Left ventricle myocardium superior (tissue), 1 donor: ENCODE measurements around the gene ARHGEF11. TPM values are rescaled to one million over a fixed set of nuclear protein-coding genes. Genes with fewer than 3 reads are reported as not detected.
A peak's percentile ranks its signal among the peaks of the same experiment; 100 is the strongest.

Source experiments
- ATAC-seq: fragments of 200-7000 bp; cut with Tn5 transposase; one replicate; pipeline ENCODE4 v1.9.1; 2020; ENCODE audit warnings: mild to moderate bottlenecking, moderate library complexity
- DNase-seq: peaks from one replicate; pipeline ENCODE4 v3.0.0-alpha.2; 2020
- intact Hi-C: fragments of 100-400 bp; cut with micrococcal nuclease; formaldehyde crosslinking; loops from one replicate; pipeline ENCODE4 v1.11.0; 2022
- total RNA-seq: library from RNA; stranded (reverse); fragmentation: NEBNext Ultra II Directional; extraction: Animal tissue kit (Norgen Biotek cat#: 25700); gene quantifications from one replicate; pipeline ENCODE4 v1.2.1, GENCODE V29; 2021
- donor health status: DM: no; HTN: yes; CAD: no; lungs with severe emphysema.

ARHGEF11 gene
- total RNA-seq, 1 donor from 2014 or later, result 28.8 TPM

DNA sequence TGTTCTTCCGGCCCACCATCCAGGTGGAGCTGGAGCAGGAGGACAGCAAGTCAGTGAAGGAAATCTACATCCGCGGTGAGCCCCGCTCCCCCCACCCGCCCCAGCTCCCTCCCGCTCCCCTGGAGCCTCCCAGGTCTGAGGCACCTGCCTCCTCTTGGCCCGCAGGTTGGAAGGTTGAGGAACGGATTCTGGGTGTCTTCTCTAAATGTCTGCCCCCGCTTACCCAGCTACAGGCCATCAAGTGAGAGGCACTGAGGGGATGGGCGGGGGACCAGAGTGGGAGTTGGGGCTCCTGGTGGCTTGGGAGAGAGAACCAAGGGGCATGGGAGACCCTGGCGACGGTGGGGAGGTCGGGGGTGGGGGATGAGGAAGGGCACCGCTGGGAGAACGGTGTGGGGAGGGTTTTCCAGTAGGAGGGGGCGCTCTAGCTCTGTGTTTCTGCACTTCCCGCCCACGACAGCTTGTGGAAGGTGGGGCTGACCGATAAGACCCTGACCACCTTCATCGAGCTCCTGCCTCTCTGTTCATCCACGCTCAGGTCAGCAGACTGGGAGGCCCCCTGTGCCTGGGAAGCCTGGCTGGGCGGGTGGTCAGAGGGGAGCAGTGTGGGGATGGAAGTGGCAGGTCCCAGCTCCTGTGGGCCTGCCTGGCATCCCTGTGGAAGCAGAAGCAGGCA lies 120.9 kb downstream of the ARHGEF11 start:
- intact Hi-C loops, result no loop called here
- no peak for ATAC-seq
- no peak for DNase-seq

DNA sequence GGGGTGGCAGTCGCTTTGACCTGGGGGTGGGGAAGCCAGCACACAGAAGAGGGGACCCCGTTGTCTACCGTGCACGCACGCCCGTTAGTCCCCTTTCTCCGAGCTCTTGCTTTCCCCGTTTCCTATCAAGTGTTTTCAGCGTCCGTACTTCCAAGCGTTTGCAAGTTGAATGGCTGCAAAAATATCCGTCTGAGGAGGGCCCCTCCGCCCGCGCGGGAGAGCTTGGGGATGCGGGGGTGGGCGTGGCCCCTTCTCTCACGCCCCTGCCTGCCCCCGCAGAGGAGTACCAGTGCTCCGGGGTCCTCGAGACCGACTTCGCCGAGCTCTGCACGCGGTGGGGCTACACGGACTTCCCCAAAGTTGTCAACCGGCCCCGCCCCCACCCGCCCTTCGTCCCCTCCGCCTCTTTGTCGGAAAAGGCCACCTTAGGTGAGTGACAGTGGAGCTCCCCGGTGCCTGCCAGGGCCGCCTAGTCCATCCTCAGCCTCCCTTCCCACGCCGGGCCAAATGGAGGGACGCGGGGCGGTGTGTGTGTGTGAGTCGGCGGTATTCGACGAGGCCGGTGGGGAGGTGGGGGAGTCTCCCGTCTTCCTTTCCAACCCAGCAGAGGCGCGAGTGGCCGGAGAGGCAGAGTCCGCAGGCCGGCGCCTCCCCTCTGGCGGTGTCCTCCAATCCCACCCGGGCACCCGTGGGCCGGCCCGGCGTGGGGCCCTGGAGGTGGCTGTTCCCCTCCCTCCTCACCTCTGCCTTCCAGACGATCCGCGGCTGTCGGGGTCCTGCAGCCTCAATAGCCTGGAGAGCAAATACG lies 121.7 kb downstream of the ARHGEF11 start:
- no peak for DNase-seq
- no peak for ATAC-seq
- intact Hi-C loops, result no loop called here

DNA sequence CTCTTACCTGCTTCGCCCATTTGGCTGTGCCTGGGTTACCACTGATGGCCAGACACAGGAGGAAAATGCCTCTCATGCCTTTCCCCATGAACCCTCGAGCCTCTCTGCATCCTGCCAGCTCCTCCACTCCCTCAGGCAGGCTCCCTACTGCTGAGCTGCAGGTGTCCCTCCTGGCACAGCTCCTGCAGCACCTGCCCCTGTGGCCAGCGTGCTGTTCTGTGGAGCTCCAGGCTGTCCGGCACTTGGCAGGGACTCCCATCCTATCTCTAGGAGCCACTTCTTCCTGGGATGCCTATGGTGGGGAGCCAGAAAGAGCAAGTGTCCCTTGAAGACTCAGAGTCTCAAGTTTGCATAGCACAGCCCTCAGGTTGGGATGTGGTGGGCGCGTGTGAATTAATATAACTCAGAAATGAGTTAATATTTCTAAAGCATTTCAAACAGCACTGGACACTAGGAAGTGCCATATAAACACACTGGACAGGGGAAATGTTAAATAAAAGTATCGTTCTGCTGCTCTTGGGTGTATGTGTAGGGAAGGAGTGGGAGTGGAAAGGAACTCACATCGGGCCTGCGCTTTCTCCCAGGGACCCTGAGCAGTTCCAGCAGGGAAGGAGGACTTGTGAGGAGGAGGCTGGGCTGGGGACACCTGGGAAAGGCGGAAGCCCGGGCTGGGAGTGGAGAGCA lies 122.4 kb downstream of the ARHGEF11 start:
- intact Hi-C loops, result no loop called here
- no peak for ATAC-seq

DNA sequence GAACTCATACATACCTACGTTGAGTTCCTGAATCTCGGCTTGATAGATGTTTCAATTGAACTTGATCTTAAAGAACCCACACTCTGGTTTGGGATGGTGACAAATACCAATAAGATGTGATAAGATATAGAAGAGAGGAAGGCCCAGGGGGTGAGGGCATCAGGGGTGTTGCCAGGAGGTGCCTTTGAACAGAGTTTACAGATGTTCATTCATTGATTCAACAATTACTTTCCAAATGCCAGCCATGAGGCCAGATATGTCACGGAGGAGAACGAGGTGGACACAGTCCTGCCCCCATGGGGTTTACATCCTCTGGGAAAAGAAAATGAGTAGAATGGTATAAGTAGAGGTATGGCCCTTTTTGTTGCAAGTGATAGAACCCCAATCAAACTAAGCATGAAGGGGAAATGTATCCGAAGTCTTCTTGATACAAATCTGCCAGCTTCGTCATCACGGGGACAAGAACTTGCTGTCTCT lies 124.5 kb downstream of the ARHGEF11 start:
- DNase-seq (no peak), ATAC-seq (no peak)
- intact Hi-C loops, result no loop called here

More for the DNA sequence above, 122.4 kb downstream of the ARHGEF11 start:
- no peak for DNase-seq

DNA sequence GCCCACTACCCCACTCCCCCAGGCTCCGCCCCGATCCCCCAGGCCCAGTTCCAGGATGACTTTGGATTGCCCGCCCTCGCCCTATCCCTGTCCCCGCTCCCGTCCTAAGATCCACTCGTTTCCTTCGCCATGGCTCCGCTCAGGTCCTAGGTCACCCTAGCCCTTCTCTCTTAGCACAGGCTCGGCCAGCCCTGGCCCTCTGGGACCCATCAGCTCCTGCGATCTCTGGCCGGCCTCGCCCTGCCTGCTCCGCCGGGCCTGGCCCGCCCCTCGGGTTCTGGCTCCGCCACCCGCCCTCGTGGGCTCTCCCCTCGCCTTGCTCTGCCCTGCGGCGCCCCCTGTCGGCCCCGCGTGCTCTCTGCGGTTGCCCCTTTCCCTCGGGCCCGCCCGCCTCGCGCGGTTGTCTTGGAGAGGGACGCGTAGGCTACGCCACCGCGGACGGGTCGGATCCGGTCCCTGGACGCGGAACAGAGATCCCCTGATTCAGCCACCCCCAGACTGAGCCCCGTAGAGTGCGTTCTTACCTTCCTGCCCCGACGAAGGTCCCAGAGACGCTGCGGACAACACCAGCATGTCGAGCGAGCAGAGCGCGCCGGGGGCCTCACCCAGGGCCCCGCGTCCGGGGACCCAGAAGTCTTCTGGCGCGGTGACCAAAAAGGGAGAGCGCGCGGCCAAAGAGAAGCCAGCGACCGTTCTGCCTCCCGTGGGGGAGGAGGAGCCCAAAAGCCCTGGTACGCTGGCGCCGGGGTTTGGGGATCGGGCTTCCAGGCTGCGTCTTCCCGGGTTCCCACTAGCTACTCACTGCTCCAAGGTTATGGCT lies 125.1 kb downstream of the ARHGEF11 start, which contains the start of gene LRRC71:
Gene LRRC71 (plus strand): TSS at position 400 of the 820 bp plus-strand sequence. CDS start 172 bp downstream, at position 572.
- intact Hi-C loops, result no loop called here
- peak; percentile 91 for DNase-seq
- ATAC-seq, result peak; percentile 96

DNA sequence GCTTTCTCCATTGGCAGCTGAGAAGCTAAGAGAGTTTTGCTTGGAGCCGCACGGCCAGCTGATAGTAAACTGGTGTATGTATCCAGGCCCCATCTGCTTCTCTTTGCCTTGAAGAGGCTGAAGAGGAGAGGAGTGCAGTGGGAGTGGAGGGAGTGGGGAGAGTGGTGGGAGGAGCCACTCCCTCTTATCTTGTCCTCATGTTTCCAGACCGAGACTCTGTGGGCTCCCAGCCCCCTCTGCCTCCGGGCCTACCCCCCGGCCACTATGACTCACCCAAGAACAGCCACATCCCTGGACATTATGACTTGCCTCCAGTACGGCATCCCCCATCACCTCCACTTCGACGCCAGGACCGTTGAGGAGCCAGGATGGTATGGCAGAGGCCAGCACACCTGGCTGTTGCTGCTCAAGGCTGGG lies 131.1 kb downstream of the ARHGEF11 start:
- no peak for DNase-seq
- ATAC-seq, result no peak
- intact Hi-C loops, result no loop called here

DNA sequence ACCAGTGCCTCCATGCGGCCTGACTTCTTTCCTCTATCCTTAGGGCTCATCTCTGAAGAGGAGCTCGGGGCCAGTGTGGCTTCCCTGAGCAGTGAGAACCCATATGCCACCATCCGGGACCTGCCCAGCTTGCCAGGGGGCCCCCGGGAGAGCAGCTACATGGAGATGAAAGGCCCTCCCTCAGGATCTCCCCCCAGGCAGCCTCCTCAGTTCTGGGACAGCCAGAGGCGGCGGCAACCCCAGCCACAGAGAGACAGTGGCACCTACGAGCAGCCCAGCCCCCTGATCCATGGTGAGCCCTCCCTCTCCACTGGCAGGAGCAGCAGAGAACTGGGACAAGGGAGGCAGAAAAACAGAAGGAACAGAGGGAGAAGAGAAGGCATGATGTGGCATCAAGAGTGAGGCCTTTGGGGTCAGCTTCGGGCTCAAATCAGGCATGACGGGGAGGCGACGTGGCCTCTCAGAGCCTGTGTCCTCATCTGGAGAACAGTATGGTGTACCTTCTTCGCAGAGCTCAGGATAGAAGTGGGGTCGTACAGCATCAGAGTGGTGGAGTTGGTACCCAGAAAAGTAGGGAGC lies 131.6 kb downstream of the ARHGEF11 start:
- DNase-seq (no peak), ATAC-seq (no peak)
- intact Hi-C loops, result no loop called here

DNA sequence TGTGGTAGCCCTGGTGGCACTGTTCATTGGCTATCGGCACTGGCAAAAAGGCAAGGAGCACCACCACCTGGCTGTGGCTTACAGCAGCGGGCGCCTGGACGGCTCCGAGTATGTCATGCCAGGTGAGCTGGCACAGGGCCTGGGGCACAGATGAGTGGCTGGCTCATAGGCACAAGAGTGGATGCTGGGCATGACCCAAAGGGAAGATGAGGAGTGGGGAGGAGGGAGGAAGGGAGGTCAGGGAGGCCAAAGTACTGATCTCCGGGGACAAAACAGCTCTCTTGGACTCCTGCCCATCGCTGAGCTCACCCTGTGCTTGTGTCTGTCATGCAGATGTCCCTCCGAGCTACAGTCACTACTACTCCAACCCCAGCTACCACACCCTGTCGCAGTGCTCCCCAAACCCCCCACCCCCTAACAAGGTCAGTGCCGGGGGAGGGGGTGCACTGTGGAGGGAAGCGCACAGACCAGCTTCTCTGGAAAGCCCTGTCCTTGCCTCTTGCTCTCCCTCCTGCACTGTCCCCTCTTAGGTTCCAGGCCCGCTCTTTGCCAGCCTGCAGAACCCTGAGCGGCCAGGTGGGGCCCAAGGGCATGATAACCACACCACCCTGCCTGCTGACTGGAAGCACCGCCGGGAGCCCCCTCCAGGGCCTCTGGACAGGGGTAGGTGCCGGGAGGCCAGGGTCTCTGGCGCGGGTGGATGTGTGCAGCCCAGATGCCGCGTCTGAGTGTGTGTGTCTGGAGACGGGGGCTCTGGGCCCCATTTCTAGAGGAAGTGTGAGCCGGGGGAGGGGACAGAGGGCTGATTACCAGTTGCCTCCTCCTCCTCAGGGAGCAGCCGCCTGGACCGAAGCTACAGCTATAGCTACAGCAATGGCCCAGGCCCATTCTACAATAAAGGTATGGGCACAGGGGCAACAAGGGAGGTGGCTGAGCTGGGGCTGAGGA lies 132.4 kb downstream of the ARHGEF11 start:
- ATAC-seq, result peak; percentile 50
- intact Hi-C loops, result no loop called here
- peak; percentile 53 for DNase-seq

DNA sequence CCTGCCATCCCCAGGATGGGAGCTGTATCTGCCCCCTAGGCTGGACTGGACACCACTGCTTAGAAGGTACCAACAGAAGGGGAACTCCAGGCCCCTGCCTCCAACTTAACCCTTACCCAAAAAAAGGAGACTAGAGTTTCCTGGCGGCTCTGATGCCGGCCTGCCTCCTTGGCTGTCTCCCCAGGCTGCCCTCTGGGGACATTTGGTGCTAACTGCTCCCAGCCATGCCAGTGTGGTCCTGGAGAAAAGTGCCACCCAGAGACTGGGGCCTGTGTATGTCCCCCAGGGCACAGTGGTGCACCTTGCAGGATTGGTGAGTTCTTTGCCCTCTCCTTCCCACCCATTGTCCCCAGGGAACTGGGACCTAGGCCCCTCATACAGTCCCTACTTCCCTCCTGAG lies 133.2 kb downstream of the ARHGEF11 start:
- DNase-seq (no peak), ATAC-seq (no peak)
- intact Hi-C loops, result no loop called here

DNA sequence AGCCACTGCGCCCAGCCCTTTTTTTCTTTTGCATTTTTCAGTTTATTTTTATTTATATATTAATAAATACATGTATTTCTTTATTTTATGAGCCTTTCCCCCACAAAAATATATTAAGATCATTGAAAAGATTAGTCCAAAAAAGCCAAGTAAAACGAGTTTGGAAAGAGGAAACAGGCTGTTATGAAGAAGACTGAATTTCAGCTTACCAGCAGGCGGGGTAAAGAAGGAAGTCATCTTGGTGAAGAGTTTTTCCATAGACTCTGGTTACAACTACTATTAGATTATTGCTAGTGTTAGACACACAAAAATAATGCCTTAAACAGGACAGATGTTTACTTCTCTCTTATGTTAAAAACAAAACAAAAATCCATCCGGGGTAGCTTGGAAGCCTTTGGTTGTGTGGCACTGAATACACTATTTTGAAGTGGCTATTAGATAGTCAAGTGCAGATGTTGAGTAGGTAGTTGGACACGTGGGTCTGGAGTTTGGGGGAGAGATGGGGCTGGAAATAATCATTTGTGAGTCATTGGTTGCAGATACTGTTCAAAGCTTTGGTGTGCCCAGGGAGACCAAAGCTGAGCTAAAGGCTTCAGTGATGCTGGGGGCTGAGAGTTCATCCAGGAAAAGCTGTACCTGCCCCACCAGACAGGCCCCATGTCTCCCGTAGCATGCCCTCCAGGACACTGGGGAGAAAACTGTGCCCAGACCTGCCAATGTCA lies 133.8 kb downstream of the ARHGEF11 start:
- intact Hi-C loops, result no loop called here
- DNase-seq, result no peak
- no peak for ATAC-seq

DNA sequence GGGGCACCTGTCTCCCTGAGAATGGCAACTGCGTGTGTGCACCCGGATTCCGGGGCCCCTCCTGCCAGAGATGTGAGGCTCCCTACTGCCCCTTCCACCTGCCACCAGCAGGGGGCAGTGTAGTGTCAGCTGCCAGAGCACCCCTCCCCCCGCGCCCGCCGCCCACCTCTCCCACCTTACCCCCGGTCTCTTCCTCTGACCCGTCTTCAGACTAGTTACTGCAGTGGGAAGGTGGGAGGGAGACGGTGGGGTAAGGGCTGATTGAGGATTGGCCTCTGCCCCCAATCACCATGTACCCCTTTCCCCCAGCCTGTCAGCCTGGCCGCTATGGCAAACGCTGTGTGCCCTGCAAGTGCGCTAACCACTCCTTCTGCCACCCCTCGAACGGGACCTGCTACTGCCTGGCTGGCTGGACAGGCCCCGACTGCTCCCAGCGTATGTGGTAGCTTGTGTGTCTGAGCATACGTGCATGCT lies 135.2 kb downstream of the ARHGEF11 start:
- intact Hi-C loops, result no loop called here
- ATAC-seq (peak; percentile 22), DNase-seq (peak; percentile 60)

DNA sequence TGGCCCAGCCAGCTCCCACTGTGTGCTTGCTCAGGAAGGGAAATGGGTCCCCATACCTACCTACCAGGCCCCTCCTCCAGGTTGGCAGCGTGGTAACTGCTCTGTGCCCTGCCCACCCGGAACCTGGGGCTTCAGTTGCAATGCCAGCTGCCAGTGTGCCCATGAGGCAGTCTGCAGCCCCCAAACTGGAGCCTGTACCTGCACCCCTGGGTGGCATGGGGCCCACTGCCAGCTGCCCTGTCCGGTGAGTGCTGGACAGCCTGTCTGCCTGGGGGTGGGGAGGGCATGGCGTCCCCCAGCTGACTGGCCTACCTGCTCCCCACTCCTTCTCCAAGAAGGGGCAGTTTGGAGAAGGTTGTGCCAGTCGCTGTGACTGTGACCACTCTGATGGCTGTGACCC lies 135.9 kb downstream of the ARHGEF11 start:
- DNase-seq, result no peak
- ATAC-seq, result no peak
- intact Hi-C loops, result no loop called here

DNA sequence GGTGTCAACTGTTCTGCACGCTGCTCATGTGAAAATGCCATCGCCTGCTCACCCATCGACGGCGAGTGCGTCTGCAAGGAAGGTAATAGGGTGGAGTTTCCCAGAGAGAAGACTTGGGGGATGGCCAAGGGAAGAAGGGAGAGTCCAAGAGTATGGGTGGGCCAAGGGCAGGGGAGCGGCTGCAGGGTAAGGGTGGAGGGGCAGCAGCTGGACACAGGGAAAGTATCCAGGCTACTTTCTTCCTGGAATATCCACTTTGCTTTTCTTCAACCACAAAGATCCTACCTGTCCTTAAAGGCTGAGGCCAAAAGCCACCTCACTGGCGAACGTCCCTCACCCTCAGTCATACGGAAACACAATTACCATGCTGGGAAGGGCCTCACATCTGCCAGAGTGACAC lies 136.6 kb downstream of the ARHGEF11 start:
- intact Hi-C loops, result no loop called here
- ATAC-seq, result no peak
- DNase-seq, result no peak

DNA sequence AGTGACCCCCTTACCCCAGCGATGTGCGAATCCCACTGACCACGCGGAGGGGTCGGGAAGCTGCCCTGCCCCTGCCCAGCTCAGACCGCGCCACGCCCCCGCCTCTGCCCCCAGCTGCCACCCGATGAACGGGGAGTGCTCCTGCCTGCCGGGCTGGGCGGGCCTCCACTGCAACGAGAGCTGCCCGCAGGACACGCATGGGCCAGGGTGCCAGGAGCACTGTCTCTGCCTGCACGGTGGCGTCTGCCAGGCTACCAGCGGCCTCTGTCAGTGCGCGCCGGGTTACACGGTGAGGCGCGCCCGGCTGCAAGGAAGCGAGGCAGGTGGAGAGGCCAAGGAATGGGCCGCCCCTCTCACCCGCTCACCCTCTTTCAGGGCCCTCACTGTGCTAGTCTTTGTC lies 137.0 kb downstream of the ARHGEF11 start:
- ATAC-seq (no peak), DNase-seq (no peak)
- intact Hi-C loops, result no loop called here

DNA sequence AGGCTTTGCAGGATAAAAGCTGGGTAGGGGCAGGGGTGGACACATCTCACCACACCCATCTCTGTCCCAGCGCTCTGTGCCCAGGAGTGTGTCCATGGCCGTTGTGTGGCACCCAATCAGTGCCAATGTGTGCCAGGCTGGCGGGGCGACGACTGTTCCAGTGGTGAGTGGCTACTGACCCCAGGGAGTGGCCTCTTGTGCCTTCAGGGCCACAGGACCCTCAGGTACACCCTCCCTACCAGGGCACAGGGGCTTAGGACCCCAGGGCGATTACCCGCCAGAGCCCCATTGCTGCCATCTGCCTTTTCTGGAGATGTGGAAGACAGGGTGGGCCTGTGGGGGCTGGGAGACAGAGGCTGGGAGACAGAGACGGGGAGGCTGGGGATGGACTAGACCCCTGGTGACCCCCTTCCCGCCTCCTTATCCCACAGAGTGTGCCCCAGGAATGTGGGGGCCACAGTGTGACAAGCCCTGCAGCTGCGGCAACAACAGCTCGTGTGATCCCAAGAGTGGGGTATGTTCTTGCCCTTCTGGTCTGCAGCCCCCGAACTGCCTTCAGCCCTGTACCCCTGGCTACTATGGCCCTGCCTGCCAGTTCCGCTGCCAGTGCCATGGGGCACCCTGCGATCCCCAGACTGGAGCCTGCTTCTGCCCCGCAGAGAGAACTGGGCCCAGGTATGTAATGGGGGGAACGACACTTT lies 139.2 kb downstream of the ARHGEF11 start:
- intact Hi-C loops, result no loop called here
- ATAC-seq, result no peak
- no peak for DNase-seq

DNA sequence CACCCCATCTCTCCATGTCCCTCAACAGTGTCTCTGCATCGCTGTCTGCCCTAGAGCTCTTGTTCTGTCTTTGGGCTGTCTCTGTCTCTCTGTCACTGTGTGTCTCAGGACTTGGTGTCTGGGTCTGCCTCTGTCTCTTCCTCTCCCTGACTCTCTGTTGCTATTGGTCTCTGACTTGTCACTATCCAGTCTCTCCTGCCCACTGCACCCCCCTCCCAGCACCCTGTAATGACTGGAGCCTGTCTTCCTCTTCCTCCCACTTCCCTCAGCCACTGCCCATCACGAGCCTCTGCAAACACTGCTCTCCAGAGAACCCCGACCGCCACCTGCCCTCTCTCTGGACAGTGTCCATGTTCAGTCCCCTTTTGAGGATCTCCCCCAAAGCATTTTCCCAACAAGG lies 139.9 kb downstream of the ARHGEF11 start:
- no peak for ATAC-seq
- intact Hi-C loops, result no loop called here
- DNase-seq, result no peak
